T-helper 2 cell treated with Interferon-gamma antibody and Interleukin-4, amounts not matched to agents 100 ng/mL and 5 ng/mL, for 36 hours (primary cell): ENCODE measurements around the gene SLCO1A2. TPM values are rescaled to one million over a fixed set of nuclear protein-coding genes. Genes with fewer than 3 reads are reported as not detected.
"Not testable (repeated sequence)": the region's sequence is repeated elsewhere in the genome, so short reads cannot be mapped to it uniquely, and the experiment has no call there.

Experiments used
- intact Hi-C: fragments of 100-400 bp; cut with micrococcal nuclease; formaldehyde crosslinking; loops from one replicate; pipeline ENCODE4 v1.15.1; 2023
- total RNA-seq: library from RNA; stranded (reverse); gene quantifications from 2 replicates; pipeline ENCODE4 v1.2.3, GENCODE V29; 2022

Gene SLCO1A2
- total RNA-seq: 0.02 TPM in 1 of 2 replicates, not detected in the other

DNA sequence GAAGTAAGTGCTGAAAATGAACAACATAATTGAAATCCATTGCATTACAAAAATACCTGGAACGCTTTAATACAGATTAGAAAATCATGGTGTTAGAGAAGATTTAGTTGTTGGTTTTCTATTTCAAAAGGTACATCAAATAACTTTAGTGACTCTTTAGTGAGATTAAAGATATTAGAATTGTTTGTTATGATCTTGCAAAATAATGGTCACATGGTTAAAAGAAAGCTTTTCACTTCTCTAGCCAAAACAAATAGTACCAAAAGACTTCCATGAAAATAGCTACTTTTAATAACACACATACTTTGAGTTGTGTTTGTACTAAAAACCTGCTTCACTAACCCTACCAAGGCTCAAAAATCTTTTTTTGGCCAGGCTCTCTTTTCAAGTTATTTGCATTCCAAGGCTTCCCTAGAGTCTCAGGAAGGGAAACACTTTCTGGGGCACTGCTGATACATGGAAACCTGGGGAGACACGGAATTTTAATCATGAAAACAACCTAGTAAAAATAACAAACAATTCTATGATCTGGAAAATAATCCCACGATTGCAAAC is at the start of gene SLCO1A2:
Gene SLCO1A2, minus strand, starts transcription at position 147 of the 555 bp plus-strand sequence. CDS start 270 bp downstream, outside the sequence.
- intact Hi-C loops: no loop called here

GRCh38 chr12:21384261-21384660 is 49.5 kb upstream of the SLCO1A2 start:
- intact Hi-C loops: no loop called here

GRCh38 chr12:21381320-21381719 is 46.6 kb upstream of the SLCO1A2 start:
- intact Hi-C loops: not testable (repeated sequence)

GRCh38 chr12:21379218-21379617 is 44.5 kb upstream of the SLCO1A2 start:
- intact Hi-C loops: no loop called here

GRCh38 chr12:21372602-21373001 is 37.9 kb upstream of the SLCO1A2 start, which contains the start of gene IAPP:
IAPP (plus strand) TSS chr12:21372902; CDS start chr12:21373352, 450 bp downstream.
- intact Hi-C loops: no loop called here

- intact Hi-C loops: no loop called here
Measured at GRCh38 chr12:21370845-21371449, 36.2 kb upstream of the SLCO1A2 start.

DNA sequence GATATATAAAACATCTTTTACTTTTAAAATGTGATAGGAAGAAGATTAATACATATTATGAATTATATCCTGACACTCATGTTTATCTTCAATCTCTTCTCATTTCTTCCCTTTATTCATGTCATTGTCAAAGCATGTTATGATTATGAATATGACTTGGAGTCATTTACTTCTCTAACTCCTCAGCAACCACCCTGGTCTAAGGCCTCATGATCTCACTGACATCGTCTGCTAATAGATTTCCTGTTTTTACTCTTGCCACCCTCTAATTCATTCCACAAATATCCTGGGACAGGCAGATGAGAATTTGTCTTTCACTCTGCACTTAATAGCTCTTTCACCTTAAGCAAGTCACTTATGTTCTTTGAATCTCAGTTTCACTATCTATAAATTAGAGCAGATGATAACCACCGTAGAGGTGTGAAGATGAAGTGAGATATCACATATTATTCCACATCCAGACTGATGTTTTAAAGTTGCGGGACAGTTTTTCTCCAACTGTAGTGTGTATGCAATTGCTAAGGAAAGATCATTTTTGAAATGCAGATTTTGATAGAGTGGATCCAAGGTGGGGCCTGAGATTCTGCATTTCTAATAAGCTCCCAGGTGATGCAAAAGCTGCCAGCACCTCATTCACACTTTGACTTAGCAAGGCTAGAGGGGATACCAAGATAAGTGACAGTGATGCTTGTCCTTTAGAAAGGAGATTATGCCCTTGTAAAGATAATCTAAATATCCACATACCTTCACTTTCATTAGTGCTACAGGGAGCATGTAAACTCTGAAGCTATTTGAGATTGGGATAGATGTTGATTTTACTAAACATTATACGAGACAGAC is 34.6 kb upstream of the SLCO1A2 start:
- intact Hi-C loops: no loop called here

- intact Hi-C loops: not testable (repeated sequence)
Measured at GRCh38 chr12:21360632-21361031, 25.9 kb upstream of the SLCO1A2 start.

GRCh38 chr12:21354641-21355040 is 19.9 kb upstream of the SLCO1A2 start:
- intact Hi-C loops: no loop called here

DNA sequence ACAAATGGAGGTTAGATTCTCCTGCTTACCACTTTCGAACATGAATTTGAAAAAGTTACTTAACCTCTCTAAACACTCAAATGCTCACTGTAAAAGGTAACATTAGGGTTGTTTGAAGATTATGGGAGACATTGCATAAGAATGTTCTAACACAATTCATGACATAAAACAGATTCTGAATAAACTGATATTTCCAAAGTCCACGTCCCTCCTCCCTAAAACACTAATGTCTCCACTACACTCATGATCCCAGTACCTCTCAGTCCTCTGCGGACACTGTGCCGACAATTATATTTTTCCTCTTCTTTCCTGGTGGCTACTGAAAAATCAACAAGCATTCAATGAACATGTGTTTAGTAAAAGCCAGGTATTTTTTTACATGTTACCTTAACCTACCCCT is 19.2 kb upstream of the SLCO1A2 start:
- intact Hi-C loops: no loop called here

GRCh38 chr12:21353487-21353886 is 18.8 kb upstream of the SLCO1A2 start:
- intact Hi-C loops: no loop called here

DNA sequence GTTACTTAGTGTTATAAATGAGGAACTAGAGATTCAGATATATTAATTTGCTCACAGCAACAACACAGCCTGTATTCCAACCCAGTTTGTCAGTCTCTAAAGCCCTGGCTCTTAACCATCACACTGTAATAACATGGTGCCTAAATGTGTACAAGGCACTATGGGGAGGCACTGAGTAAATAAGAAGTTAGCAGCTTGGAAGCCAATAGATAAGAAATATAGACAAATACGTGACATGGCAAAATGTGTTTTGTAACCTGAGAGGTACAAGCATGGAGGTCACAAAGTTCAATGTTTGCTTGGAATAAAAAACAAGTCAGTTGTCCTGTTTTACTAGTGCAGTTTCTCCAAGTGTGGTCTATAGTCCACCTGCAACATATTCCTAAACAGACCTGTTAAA is 16.3 kb upstream of the SLCO1A2 start:
- intact Hi-C loops: no loop called here

- intact Hi-C loops: no loop called here
Measured at GRCh38 chr12:21346542-21347205, 12.0 kb upstream of the SLCO1A2 start.

- intact Hi-C loops: no loop called here
Measured at GRCh38 chr12:21343636-21344035, 8.9 kb upstream of the SLCO1A2 start.

DNA sequence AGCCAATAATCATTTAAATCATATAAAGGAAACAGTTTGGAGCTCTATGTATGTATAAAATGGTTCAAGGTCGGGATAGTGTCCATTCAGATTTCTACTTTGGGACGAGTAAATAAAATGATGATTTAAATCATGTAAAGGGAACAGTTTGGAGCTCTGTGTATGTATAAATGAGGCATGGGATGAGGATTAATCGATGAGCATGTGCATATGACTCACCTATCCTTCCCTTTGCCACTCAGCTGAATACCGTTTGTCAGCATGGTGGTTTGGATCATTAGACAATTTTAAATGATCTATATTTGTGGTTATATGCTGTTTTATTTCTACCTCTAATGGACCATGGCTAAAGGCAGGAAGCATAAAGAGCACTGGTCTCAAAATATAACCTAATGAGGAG is 7.1 kb upstream of the SLCO1A2 start:
- intact Hi-C loops: no loop called here

DNA sequence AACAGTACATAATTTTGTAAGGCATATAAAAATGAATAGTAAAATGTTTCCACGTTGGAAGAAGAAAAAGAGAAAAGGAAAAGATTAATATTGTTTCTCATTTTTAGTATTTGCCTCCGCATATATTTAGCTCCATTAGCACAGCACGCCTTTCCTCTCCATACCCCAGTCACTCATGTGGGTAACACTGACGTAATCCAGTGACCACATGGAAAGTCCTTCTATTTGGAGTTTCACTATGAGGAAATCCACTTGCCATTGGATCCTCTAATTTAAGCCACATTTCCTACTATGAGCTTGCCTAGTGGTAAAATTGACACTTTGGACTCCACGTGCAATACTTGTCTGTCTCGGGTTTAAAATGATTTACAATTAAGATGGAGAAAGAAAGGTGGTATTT is 5.7 kb upstream of the SLCO1A2 start:
- intact Hi-C loops: no loop called here

GRCh38 chr12:21339921-21340320 is 5.2 kb upstream of the SLCO1A2 start:
- intact Hi-C loops: no loop called here

DNA sequence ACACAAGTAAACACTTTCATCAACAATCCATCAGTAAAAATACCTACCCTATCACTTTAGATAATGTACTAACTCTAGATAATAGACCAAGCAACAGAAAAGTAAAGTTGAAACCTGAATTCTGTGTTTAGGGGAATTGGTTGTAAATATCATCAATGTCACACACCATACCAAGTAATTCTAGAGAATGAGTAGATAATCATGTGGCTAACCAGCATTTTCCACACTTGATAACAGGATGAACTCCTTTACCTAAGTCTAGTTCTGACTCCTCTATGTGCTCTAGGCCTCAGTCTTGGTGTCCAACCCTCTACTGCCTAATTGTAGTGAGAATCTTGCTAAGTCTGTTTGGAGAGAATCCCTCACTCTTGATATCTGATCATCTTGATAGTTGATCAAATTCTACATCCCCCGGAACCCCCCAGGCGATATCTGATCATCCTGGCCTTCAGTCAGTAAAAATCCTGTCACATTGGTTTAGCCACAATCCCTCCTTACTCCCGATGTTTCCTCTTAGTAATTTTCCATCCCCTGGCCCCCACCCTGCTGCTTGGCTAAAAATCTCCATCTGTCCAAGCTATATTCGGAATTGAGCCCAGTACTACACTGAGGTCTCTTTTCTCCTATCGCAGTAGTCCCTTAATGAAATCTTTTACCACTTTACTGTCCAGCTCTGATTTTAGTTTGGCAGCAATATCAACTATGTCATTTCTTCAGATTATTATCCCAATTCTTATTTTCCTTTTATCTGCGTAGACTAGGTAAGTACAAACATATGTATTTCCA is 3.4 kb upstream of the SLCO1A2 start:
- intact Hi-C loops: no loop called here

- intact Hi-C loops: no loop called here
Measured at GRCh38 chr12:21337453-21337852, 2.7 kb upstream of the SLCO1A2 start.

DNA sequence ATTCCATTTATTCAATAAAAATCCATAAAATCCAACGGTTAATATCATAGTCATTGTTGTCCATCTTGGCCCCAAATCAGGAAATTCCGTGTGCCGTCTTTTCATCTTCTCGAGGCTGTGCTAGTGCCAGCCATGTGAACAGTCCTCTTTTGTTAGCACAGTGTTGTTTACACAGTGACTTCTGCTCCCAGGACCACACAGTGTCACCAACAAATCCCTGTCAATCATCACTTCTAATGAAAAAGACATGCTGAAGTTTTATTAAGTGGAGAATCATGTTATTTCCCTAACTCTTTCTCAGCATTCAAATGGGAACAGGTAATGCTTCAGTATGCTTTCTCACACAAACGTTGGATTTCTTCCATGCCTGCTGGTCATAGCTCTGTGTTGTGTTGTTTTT is 1.9 kb upstream of the SLCO1A2 start:
- intact Hi-C loops: no loop called here

GRCh38 chr12:21330682-21331253 is 3.9 kb downstream of the SLCO1A2 start:
- intact Hi-C loops: no loop called here
